ENCODE results near the gene TRAF7. TPM values are rescaled to one million over a fixed set of nuclear protein-coding genes. Genes with fewer than 3 reads are reported as not detected.

The TRAF7 gene
- total RNA-seq, 2 donors from 2014 or later, result 34.1 to 54.8 TPM

GRCh38 chr16:2159175-2159838 is 3.7 kb downstream of the TRAF7 start:
- H3K27ac ChIP-seq, result peak overlapping the region; percentile 23 to 56
- no peaks in the 10 kb centered on the region for H3K9me3 ChIP-seq
- no peak for ATAC-seq (ENCODE audit: insufficient number of reproducible peaks, low FRiP score, low read depth)
- peak overlapping the region; percentile 60 for H3K4me3 ChIP-seq
- no peaks in the 10 kb centered on the region for H3K27me3 ChIP-seq (replicated peaks; ENCODE audit: insufficient read depth)
- no peak for DNase-seq (ENCODE audit: low spot score)
- TF ChIP-seq CTCF (IDR thresholded peaks at IDR 0.05), result no peak
- peaks cover 17 to 54% of the 10 kb centered on the region in 2 donors for H3K4me1 ChIP-seq (ENCODE audit: control insufficient read depth in 1 of 2, low read depth in 2 of 2)
- no peaks in the 10 kb centered on the region for H3K36me3 ChIP-seq

- Histone ChIP-seq H3K27ac (peak overlapping the region in 1 of 2 donors; percentile 44), H3K4me1 (ENCODE audit: control insufficient read depth in 1 of 2, low read depth in 2 of 2) (peaks cover 16 to 48% of the 10 kb centered on the region in 2 donors), H3K36me3 (no peaks in the 10 kb centered on the region), H3K27me3 (replicated peaks; ENCODE audit: insufficient read depth) (no peaks in the 10 kb centered on the region), H3K4me3 (no peak overlapping the region), H3K9me3 (no peaks in the 10 kb centered on the region)
- DNase-seq (ENCODE audit: low spot score) (no peak), ATAC-seq (ENCODE audit: insufficient number of reproducible peaks, low FRiP score, low read depth) (no peak)
- no peak for TF ChIP-seq CTCF (IDR thresholded peaks at IDR 0.05)
Observed at GRCh38 chr16:2160915-2161551, 5.5 kb downstream of the TRAF7 start.

- no peak for ATAC-seq (ENCODE audit: insufficient number of reproducible peaks, low FRiP score, low read depth)
- Histone ChIP-seq H3K4me1 (ENCODE audit: control insufficient read depth in 1 of 2, low read depth in 2 of 2) (peaks cover 10 to 44% of the 10 kb centered on the region in 2 donors), H3K27ac (peak overlapping the region in 1 of 2 donors; percentile 12), H3K4me3 (no peak overlapping the region), H3K27me3 (replicated peaks; ENCODE audit: insufficient read depth) (no peaks in the 10 kb centered on the region), H3K9me3 (no peaks in the 10 kb centered on the region), H3K36me3 (no peaks in the 10 kb centered on the region)
- TF ChIP-seq CTCF (IDR thresholded peaks at IDR 0.05), result no peak
- DNase-seq (ENCODE audit: low spot score), result no peak
Observed at GRCh38 chr16:2161911-2162310, 6.3 kb downstream of the TRAF7 start.

- Histone ChIP-seq H3K36me3 (peaks cover 4% of the 10 kb centered on the region), H3K27ac (no peak overlapping the region), H3K27me3 (replicated peaks; ENCODE audit: insufficient read depth) (no peaks in the 10 kb centered on the region), H3K4me3 (no peak overlapping the region), H3K9me3 (no peaks in the 10 kb centered on the region), H3K4me1 (ENCODE audit: control insufficient read depth in 1 of 2, low read depth in 2 of 2) (peaks cover 7 to 37% of the 10 kb centered on the region in 2 donors)
- TF ChIP-seq CTCF (IDR thresholded peaks at IDR 0.05), result no peak
- ATAC-seq (ENCODE audit: insufficient number of reproducible peaks, low FRiP score, low read depth) (no peak), DNase-seq (ENCODE audit: low spot score) (no peak)
Observed at GRCh38 chr16:2162676-2163118, 7.1 kb downstream of the TRAF7 start.

- TF ChIP-seq CTCF (IDR thresholded peaks at IDR 0.05), result no peak
- no peaks in the 10 kb centered on the region for H3K27me3 ChIP-seq (replicated peaks; ENCODE audit: insufficient read depth)
- no peaks in the 10 kb centered on the region for H3K9me3 ChIP-seq
- no peak for DNase-seq (ENCODE audit: low spot score)
- H3K27ac ChIP-seq, result no peak overlapping the region
- H3K4me3 ChIP-seq, result no peak overlapping the region
- no peak for ATAC-seq (ENCODE audit: insufficient number of reproducible peaks, low FRiP score, low read depth)
- H3K36me3 ChIP-seq, result peaks cover 10% of the 10 kb centered on the region
- H3K4me1 ChIP-seq (ENCODE audit: control insufficient read depth in 1 of 2, low read depth in 2 of 2), result peaks cover 7 to 30% of the 10 kb centered on the region in 2 donors
Observed at GRCh38 chr16:2163211-2163881, 7.8 kb downstream of the TRAF7 start.
